GM23338 (cell line): Measurements from ENCODE around the gene NFS1. TPM values are rescaled to one million over a fixed set of nuclear protein-coding genes. Genes with fewer than 3 reads are reported as not detected.

Experiments
- JUNB ChIP-seq: IDR thresholded peaks from one replicate; pipeline ENCODE4 v1.6.1; 2016; ENCODE audit warnings: antibody characterized with exemption; ENCODE audit not compliant: unreplicated experiment
- polyA plus RNA-seq: library from polyadenylated mRNA; unstranded; fragments of >200 nt; fragmentation: Nextera tagmentation; extraction: Ambion mirVana; gene quantifications from 2 replicates; pipeline ENCODE4 v1.2.1, GENCODE V29; 2016
- total RNA-seq: library from RNA; depleted of rRNA; stranded (reverse); fragments of >200 nt; shearing (Covaris generic); gene quantifications from 2 replicates; pipeline ENCODE4 v1.2.3, GENCODE V29; 2014
- TF ChIP-seq, protein P1 (sequence below): fragments of 250-450 bp; sonication (Bioruptor Pico); IDR thresholded peaks from 2 replicates; pipeline ENCODE4 v1.5.0; 2020; ENCODE audit warnings: mild to moderate bottlenecking, moderate library complexity
- TF ChIP-seq, protein P2 (sequence below): IDR thresholded peaks from one replicate; pipeline ENCODE4 v1.6.1; 2018; ENCODE audit warnings: antibody characterized with exemption; ENCODE audit not compliant: unreplicated experiment
- TF ChIP-seq, protein P3 (sequence below): IDR thresholded peaks from 2 replicates; pipeline ENCODE4 v1.6.1; 2016; ENCODE audit warnings: antibody characterized with exemption

Gene NFS1
- total and polyA plus RNA-seq, 2 experiments from 2014 or later, result 22.8 to 35.7 TPM

DNA sequence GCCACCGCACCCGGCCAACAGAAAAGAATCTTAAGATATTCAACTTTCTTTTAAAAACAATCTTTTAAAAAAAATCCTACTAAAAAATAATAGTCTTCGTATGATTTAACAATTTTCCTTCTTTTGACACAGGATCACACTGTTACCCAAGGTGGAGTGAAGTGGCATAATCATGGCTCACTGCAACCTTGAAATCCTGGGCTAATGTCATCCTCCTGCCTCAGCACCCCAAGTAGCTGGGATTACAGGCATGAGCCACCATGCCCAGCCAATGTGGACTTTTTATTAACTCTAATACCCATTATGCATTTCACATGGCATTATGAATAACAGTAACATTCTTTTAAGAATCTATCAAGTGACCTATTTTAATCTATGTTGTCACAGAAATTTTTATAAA lies 22.1 kb upstream of the NFS1 start (continued):
- TF ChIP-seq, protein P1, sequence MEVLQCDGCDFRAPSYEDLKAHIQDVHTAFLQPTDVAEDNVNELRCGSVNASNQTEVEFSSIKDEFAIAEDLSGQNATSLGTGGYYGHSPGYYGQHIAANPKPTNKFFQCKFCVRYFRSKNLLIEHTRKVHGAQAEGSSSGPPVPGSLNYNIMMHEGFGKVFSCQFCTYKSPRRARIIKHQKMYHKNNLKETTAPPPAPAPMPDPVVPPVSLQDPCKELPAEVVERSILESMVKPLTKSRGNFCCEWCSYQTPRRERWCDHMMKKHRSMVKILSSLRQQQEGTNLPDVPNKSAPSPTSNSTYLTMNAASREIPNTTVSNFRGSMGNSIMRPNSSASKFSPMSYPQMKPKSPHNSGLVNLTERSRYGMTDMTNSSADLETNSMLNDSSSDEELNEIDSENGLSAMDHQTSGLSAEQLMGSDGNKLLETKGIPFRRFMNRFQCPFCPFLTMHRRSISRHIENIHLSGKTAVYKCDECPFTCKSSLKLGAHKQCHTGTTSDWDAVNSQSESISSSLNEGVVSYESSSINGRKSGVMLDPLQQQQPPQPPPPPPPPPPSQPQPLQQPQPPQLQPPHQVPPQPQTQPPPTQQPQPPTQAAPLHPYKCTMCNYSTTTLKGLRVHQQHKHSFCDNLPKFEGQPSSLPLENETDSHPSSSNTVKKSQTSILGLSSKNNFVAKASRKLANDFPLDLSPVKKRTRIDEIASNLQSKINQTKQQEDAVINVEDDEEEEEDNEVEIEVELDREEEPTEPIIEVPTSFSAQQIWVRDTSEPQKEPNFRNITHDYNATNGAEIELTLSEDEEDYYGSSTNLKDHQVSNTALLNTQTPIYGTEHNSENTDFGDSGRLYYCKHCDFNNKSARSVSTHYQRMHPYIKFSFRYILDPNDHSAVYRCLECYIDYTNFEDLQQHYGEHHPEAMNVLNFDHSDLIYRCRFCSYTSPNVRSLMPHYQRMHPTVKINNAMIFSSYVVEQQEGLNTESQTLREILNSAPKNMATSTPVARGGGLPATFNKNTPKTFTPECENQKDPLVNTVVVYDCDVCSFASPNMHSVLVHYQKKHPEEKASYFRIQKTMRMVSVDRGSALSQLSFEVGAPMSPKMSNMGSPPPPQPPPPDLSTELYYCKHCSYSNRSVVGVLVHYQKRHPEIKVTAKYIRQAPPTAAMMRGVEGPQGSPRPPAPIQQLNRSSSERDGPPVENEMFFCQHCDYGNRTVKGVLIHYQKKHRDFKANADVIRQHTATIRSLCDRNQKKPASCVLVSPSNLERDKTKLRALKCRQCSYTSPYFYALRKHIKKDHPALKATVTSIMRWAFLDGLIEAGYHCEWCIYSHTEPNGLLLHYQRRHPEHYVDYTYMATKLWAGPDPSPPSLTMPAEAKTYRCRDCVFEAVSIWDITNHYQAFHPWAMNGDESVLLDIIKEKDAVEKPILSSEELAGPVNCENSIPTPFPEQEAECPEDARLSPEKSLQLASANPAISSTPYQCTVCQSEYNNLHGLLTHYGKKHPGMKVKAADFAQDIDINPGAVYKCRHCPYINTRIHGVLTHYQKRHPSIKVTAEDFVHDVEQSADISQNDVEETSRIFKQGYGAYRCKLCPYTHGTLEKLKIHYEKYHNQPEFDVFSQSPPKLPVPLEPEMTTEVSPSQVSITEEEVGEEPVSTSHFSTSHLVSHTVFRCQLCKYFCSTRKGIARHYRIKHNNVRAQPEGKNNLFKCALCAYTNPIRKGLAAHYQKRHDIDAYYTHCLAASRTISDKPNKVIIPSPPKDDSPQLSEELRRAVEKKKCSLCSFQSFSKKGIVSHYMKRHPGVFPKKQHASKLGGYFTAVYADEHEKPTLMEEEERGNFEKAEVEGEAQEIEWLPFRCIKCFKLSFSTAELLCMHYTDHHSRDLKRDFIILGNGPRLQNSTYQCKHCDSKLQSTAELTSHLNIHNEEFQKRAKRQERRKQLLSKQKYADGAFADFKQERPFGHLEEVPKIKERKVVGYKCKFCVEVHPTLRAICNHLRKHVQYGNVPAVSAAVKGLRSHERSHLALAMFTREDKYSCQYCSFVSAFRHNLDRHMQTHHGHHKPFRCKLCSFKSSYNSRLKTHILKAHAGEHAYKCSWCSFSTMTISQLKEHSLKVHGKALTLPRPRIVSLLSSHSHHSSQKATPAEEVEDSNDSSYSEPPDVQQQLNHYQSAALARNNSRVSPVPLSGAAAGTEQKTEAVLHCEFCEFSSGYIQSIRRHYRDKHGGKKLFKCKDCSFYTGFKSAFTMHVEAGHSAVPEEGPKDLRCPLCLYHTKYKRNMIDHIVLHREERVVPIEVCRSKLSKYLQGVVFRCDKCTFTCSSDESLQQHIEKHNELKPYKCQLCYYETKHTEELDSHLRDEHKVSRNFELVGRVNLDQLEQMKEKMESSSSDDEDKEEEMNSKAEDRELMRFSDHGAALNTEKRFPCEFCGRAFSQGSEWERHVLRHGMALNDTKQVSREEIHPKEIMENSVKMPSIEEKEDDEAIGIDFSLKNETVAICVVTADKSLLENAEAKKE (CRISPR knock-in tag), result no peak
- no peak for TF ChIP-seq JUNB
- TF ChIP-seq, protein P2, sequence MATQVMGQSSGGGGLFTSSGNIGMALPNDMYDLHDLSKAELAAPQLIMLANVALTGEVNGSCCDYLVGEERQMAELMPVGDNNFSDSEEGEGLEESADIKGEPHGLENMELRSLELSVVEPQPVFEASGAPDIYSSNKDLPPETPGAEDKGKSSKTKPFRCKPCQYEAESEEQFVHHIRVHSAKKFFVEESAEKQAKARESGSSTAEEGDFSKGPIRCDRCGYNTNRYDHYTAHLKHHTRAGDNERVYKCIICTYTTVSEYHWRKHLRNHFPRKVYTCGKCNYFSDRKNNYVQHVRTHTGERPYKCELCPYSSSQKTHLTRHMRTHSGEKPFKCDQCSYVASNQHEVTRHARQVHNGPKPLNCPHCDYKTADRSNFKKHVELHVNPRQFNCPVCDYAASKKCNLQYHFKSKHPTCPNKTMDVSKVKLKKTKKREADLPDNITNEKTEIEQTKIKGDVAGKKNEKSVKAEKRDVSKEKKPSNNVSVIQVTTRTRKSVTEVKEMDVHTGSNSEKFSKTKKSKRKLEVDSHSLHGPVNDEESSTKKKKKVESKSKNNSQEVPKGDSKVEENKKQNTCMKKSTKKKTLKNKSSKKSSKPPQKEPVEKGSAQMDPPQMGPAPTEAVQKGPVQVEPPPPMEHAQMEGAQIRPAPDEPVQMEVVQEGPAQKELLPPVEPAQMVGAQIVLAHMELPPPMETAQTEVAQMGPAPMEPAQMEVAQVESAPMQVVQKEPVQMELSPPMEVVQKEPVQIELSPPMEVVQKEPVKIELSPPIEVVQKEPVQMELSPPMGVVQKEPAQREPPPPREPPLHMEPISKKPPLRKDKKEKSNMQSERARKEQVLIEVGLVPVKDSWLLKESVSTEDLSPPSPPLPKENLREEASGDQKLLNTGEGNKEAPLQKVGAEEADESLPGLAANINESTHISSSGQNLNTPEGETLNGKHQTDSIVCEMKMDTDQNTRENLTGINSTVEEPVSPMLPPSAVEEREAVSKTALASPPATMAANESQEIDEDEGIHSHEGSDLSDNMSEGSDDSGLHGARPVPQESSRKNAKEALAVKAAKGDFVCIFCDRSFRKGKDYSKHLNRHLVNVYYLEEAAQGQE, result no peak
- TF ChIP-seq, protein P3, sequence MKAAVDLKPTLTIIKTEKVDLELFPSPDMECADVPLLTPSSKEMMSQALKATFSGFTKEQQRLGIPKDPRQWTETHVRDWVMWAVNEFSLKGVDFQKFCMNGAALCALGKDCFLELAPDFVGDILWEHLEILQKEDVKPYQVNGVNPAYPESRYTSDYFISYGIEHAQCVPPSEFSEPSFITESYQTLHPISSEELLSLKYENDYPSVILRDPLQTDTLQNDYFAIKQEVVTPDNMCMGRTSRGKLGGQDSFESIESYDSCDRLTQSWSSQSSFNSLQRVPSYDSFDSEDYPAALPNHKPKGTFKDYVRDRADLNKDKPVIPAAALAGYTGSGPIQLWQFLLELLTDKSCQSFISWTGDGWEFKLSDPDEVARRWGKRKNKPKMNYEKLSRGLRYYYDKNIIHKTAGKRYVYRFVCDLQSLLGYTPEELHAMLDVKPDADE, result no peak
